ENCODE measurements around the gene PROX2.

GRCh38 chr14:74868739-74869138 lies 7.2 kb downstream of the PROX2 start:
- TF ChIP-seq CTCF (IDR thresholded peaks at IDR 0.05; ENCODE audit: insufficient read depth, low read length) (no peak), POLR2AphosphoS5 (IDR thresholded peaks at IDR 0.05; ENCODE audit: low read depth) (no peak), GABPA (IDR thresholded peaks at IDR 0.05; ENCODE audit: low read depth) (no peak), REST (IDR thresholded peaks at IDR 0.05; ENCODE audit: insufficient replicate concordance, low read depth) (no peak)

All from HL-60 (cell line).